Smooth muscle cell of trachea (primary cell): ENCODE data around the gene UBL3. TPM values are rescaled to one million over a fixed set of nuclear protein-coding genes. Genes with fewer than 3 reads are reported as not detected.

ENCODE experiments used
- total RNA-seq: library from RNA; depleted of rRNA; stranded (reverse); fragments of >200 nt; gene quantifications from 2 replicates; pipeline ENCODE4 v1.2.1, GENCODE V29; 2014

Gene UBL3, protein sequence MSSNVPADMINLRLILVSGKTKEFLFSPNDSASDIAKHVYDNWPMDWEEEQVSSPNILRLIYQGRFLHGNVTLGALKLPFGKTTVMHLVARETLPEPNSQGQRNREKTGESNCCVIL
- total RNA-seq, result 12.4 and 13.2 TPM in 2 replicates

DNA sequence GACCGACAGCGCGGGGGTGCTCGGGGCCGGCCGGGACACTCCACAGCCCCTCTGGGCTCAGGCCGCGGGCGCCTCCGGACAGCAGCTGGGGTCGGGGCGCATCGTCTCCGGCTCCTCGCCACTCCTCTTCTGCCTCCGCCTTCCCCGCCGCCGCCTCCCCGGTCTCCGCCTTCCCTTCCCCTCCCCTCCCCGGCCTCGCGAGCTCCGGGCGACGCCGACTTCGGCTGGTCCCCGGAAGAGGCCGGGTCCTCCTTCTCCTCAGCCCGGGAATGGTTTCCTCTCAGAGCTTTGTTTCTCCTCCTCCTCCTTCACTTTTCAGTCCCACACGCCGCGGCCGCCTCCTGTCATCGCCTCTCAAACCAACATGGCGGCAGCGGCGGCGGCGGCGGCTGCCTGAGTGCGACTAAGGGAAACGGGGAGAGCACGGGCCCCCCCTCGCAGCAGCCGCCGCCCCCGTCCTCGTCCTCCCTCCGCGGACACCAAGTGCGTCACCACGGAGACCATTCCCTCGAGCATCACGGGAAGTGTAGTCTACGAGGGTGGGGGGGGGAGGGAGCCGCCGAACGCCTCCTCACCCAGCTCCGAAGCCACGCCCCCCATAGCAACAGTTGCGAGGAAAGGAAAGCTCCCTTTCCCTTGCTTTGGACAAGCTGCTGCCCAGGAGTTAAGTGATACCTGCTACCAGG lies at the start of gene UBL3:
UBL3 (minus strand) TSS at position 405 of the 686 bp plus-strand sequence. CDS start 1,079 bp downstream, outside the sequence.

